HG03558 (cell line): ENCODE measurements around the gene MARF1.
"Not testable (repeated sequence)": the region's sequence is repeated elsewhere in the genome, so short reads cannot be mapped to it uniquely, and the experiment has no call there.

Source experiments
- ATAC-seq: cut with Tn5 transposase; IDR thresholded peaks from one replicate; pipeline ENCODE4 v1.9.1; 2021; ENCODE audit warnings: moderate number of reproducible peaks; ENCODE audit not compliant: unreplicated experiment; ENCODE audit errors: extremely low read depth

The MARF1 gene

GRCh38 chr16:15621889-15622288 lies 21.1 kb downstream of the MARF1 start:
- ATAC-seq: no peak

- ATAC-seq: no peak
Measured at GRCh38 chr16:15621456-15621855, 21.5 kb downstream of the MARF1 start.

- no peak for ATAC-seq
Measured at GRCh38 chr16:15620611-15621195, 22.3 kb downstream of the MARF1 start.

- no peak for ATAC-seq
Measured at GRCh38 chr16:15618392-15618791, 24.6 kb downstream of the MARF1 start.

- no peak for ATAC-seq
Measured at GRCh38 chr16:15617901-15618300, 25.1 kb downstream of the MARF1 start.

- ATAC-seq: no peak
Measured at GRCh38 chr16:15616475-15617165, 26.3 kb downstream of the MARF1 start.

- no peak for ATAC-seq
Measured at GRCh38 chr16:15616012-15616411, 26.9 kb downstream of the MARF1 start.

GRCh38 chr16:15613676-15614075 lies 29.3 kb downstream of the MARF1 start:
- no peak for ATAC-seq

- ATAC-seq: no peak
Measured at GRCh38 chr16:15611610-15612009, 31.3 kb downstream of the MARF1 start.

GRCh38 chr16:15610369-15610871 lies 32.5 kb downstream of the MARF1 start:
- ATAC-seq: no peak

- no peak for ATAC-seq
Measured at GRCh38 chr16:15609286-15609649, 33.7 kb downstream of the MARF1 start.

GRCh38 chr16:15608398-15609285 lies 34.3 kb downstream of the MARF1 start:
- ATAC-seq: no peak

GRCh38 chr16:15607700-15608396 lies 35.1 kb downstream of the MARF1 start:
- ATAC-seq: no peak

GRCh38 chr16:15607221-15607699 lies 35.7 kb downstream of the MARF1 start:
- not testable (repeated sequence) for ATAC-seq

- ATAC-seq: no peak
Measured at GRCh38 chr16:15606518-15607220, 36.3 kb downstream of the MARF1 start.

GRCh38 chr16:15605839-15606517 lies 37.0 kb downstream of the MARF1 start:
- ATAC-seq: no peak

- ATAC-seq: no peak
Measured at GRCh38 chr16:15604460-15605440, 38.2 kb downstream of the MARF1 start.
